IMR-90 (cell line): ENCODE data around the gene RAD51B. TPM values are rescaled to one million over a fixed set of nuclear protein-coding genes. Genes with fewer than 3 reads are reported as not detected.

Experiments used
- ATAC-seq: fragments of 200-7000 bp; cut with Tn5 transposase; 2 replicates; pipeline ENCODE4 v1.9.1; 2020; ENCODE audit warnings: low read depth, mild to moderate bottlenecking, moderate library complexity
- BruUV-seq: library from RNA; stranded (reverse); fragments of 400-500 nt; replicated peaks from 2 replicates; lab custom pipeline; 2021; lab: Mats Ljungman, UMichigan
- CTCF ChIA-PET: fragments of 300-600 bp; formaldehyde crosslinking; extraction: SDS; loops from one replicate; lab custom pipeline; 2021; ENCODE audit warnings: antibody characterized with exemption; lab: Yijun Ruan, JAX
- POLR2A ChIA-PET: fragments of 300-600 bp; sonication (Branson Sonifier 250); formaldehyde crosslinking; loops from one replicate; lab custom pipeline; 2022; ENCODE audit warnings: antibody characterized with exemption; ENCODE audit not compliant: unreplicated experiment; lab: Charles Lee
- DNase-seq: peaks from one replicate; pipeline ENCODE4 v3.0.0; 2013
- H2AFZ ChIP-seq: replicated peaks from 2 replicates; pipeline ENCODE3; 2013; ENCODE audit warnings: low read length, mild to moderate bottlenecking; ENCODE audit not compliant: poor library complexity
- H2AK5ac ChIP-seq: 2 replicates; pipeline ENCODE4 v1.6.1; 2013; ENCODE audit warnings: low read depth, low read length, inconsistent platforms
- H2AK9ac ChIP-seq: replicated peaks from 2 replicates; pipeline ENCODE3; 2013; ENCODE audit warnings: mild to moderate bottlenecking, low read depth, low read length, moderate library complexity; ENCODE audit not compliant: poor library complexity
- H2BK120ac ChIP-seq: 2 replicates; pipeline ENCODE4 v1.6.1; 2013; ENCODE audit warnings: low read depth, low read length, inconsistent platforms
- H2BK15ac ChIP-seq: 3 replicates; pipeline ENCODE4 v1.6.1; 2013; ENCODE audit warnings: low read depth, low read length, inconsistent platforms
- H2BK20ac ChIP-seq: 2 replicates; pipeline ENCODE4 v1.6.1; 2013; ENCODE audit warnings: low read depth, mild to moderate bottlenecking, inconsistent platforms, low read length, moderate library complexity
- H2BK5ac ChIP-seq: 2 replicates; pipeline ENCODE4 v1.6.1; 2013; ENCODE audit warnings: mild to moderate bottlenecking, low read depth, low read length, inconsistent platforms; ENCODE audit not compliant: poor library complexity, severe bottlenecking
- H3K14ac ChIP-seq: replicated peaks from 2 replicates; pipeline ENCODE4 v1.6.1; 2013; ENCODE audit warnings: low read depth, low read length, inconsistent platforms
- H3K18ac ChIP-seq: 2 replicates; pipeline ENCODE4 v1.6.1; 2013; ENCODE audit warnings: low read depth, low read length, control low read depth
- H3K23ac ChIP-seq: 2 replicates; pipeline ENCODE4 v1.6.1; 2013; ENCODE audit warnings: low read depth, low read length, inconsistent platforms
- H3K27ac ChIP-seq: 2 replicates; pipeline ENCODE4 v1.5.1; 2013; ENCODE audit warnings: mild to moderate bottlenecking, control low read depth, low read length; ENCODE audit not compliant: insufficient read depth
- H3K27me3 ChIP-seq: 2 replicates; pipeline ENCODE4 v1.6.1; 2013; ENCODE audit warnings: low read length; ENCODE audit not compliant: control insufficient read depth, insufficient read depth
- H3K36me3 ChIP-seq: 2 replicates; pipeline ENCODE4 v1.6.1; 2013; ENCODE audit warnings: low read length, mixed read lengths; ENCODE audit not compliant: control insufficient read depth, insufficient read depth
- H3K4ac ChIP-seq: 2 replicates; pipeline ENCODE4 v1.6.1; 2013; ENCODE audit warnings: low read depth, low read length, inconsistent platforms
- H3K4me1 ChIP-seq: 2 replicates; pipeline ENCODE4 v1.6.1; 2013; ENCODE audit warnings: low read length, mixed read lengths; ENCODE audit not compliant: control insufficient read depth, insufficient read depth
- H3K4me2 ChIP-seq: 2 replicates; pipeline ENCODE4 v1.6.1; 2013; ENCODE audit warnings: low read depth, mild to moderate bottlenecking, control low read depth, low read length, moderate library complexity
- H3K4me3 ChIP-seq: 2 replicates; pipeline ENCODE4 v1.5.1; 2013; ENCODE audit warnings: low read depth, mild to moderate bottlenecking, control low read depth, low read length, moderate library complexity; ENCODE audit not compliant: insufficient read depth
- H3K56ac ChIP-seq: 2 replicates; pipeline ENCODE4 v1.6.1; 2013; ENCODE audit warnings: low read length, inconsistent platforms; ENCODE audit not compliant: insufficient read depth; ENCODE audit errors: extremely low read depth
- H3K79me1 ChIP-seq, 2 experiments: 2 replicates each; pipeline ENCODE4 v1.6.1; 2013; ENCODE audit warnings: low read length in 2 of 2, inconsistent platforms in 1 of 2, low read depth in 1 of 2
- H3K9ac ChIP-seq: 2 replicates; pipeline ENCODE4 v1.6.1; 2013; ENCODE audit warnings: low read depth, low read length, control low read depth
- H3K9me1 ChIP-seq: 2 replicates; pipeline ENCODE4 v1.6.1; 2013; ENCODE audit warnings: low read length, inconsistent platforms; ENCODE audit not compliant: insufficient read depth
- H3K9me3 ChIP-seq: 2 replicates; pipeline ENCODE4 v1.6.1; 2013; ENCODE audit warnings: low read length; ENCODE audit not compliant: control insufficient read depth, insufficient read depth
- H4K20me1 ChIP-seq: 2 replicates; pipeline ENCODE4 v1.6.1; 2013; ENCODE audit warnings: low read length, inconsistent platforms; ENCODE audit not compliant: insufficient read depth
- H4K5ac ChIP-seq: 2 replicates; pipeline ENCODE4 v1.6.1; 2013; ENCODE audit warnings: mild to moderate bottlenecking, low read depth, low read length, control low read depth
- H4K8ac ChIP-seq, 2 experiments: 2 replicates each; pipeline ENCODE4 v1.6.1; 2013; ENCODE audit warnings: low read depth in 2 of 2, low read length in 2 of 2, control low read depth in 1 of 2, inconsistent platforms in 1 of 2
- H4K91ac ChIP-seq: 2 replicates; pipeline ENCODE4 v1.6.1; 2013; ENCODE audit warnings: low read depth, low read length, inconsistent platforms; ENCODE audit not compliant: insufficient read depth
- CEBPB ChIP-seq: IDR thresholded peaks from 2 replicates; pipeline ENCODE4 v1.6.1; 2012; ENCODE audit warnings: low read depth, low read length, improper control_type of control experiment
- CHD1 ChIP-seq: IDR thresholded peaks from 2 replicates; pipeline ENCODE4 v1.6.1; 2012; ENCODE audit warnings: low read depth, low read length, improper control_type of control experiment
- CTCF ChIP-seq: conservative IDR thresholded peaks from 2 replicates; pipeline ENCODE4 v1.5.1; 2012; ENCODE audit warnings: mild to moderate bottlenecking, low read depth, low read length, improper control_type of control experiment
- ELK1 ChIP-seq: fragments of 150-350 bp; IDR thresholded peaks from 2 replicates; pipeline ENCODE4 v1.6.1; 2016; ENCODE audit warnings: low read depth, mild to moderate bottlenecking, low read length, moderate library complexity, borderline replicate concordance
- MAFK ChIP-seq: IDR thresholded peaks from 2 replicates; pipeline ENCODE4 v1.6.1; 2012; ENCODE audit warnings: low read depth, low read length, improper control_type of control experiment
- MAZ ChIP-seq: IDR thresholded peaks from 2 replicates; pipeline ENCODE4 v1.6.1; 2012; ENCODE audit warnings: low read depth, mild to moderate bottlenecking, low read length, improper control_type of control experiment, moderate library complexity, borderline replicate concordance
- MXI1 ChIP-seq: IDR thresholded peaks from 2 replicates; pipeline ENCODE4 v1.6.1; 2012; ENCODE audit warnings: low read depth, mild to moderate bottlenecking, low read length, moderate library complexity, borderline replicate concordance
- NFE2L2 ChIP-seq: fragments of 150-350 bp; IDR thresholded peaks from 2 replicates; pipeline ENCODE4 v1.6.1; 2016; ENCODE audit warnings: low read depth, mild to moderate bottlenecking, low read length
- RAD21 ChIP-seq: IDR thresholded peaks from 2 replicates; pipeline ENCODE4 v1.6.1; 2012; ENCODE audit warnings: low read length, improper control_type of control experiment
- RCOR1 ChIP-seq: IDR thresholded peaks from 2 replicates; pipeline ENCODE4 v1.6.1; 2012; ENCODE audit warnings: mild to moderate bottlenecking, low read length, improper control_type of control experiment; ENCODE audit not compliant: insufficient replicate concordance
- RFX5 ChIP-seq: IDR thresholded peaks from 2 replicates; pipeline ENCODE4 v1.8.0; 2012; ENCODE audit warnings: low read depth, mild to moderate bottlenecking, low read length, moderate library complexity
- SMC3 ChIP-seq: fragments of 150-350 bp; IDR thresholded peaks from 2 replicates; pipeline ENCODE4 v1.6.1; 2016; ENCODE audit warnings: low read depth, mild to moderate bottlenecking, antibody characterized with exemption, low read length, moderate library complexity
- USF2 ChIP-seq: fragments of 150-350 bp; IDR thresholded peaks from 2 replicates; pipeline ENCODE4 v1.6.1; 2017; ENCODE audit warnings: mild to moderate bottlenecking, antibody characterized with exemption, low read length, low read depth
- WGBS, 2 experiments: methylation state at CpG; one replicate each; pipeline versions ENCODE4 v1.1.5 to v1.1.7; 2013; ENCODE audit warnings: missing lambda C conversion rate in 2 of 2; ENCODE audit not compliant: insufficient read length in 1 of 2; ENCODE audit errors: extremely low coverage in 2 of 2; 5-methylcytosine and 5-hydroxymethylcytosine counted together
- dilution Hi-C: fragments of 300-500 bp; cut with HindIII; formaldehyde crosslinking; loops from one replicate; pipeline ENCODE4 v1.14.3; 2018; ENCODE audit warnings: low sequenced_read_pairs; ENCODE audit not compliant: unreplicated experiment
- in situ Hi-C: fragments of 300-500 bp; cut with MboI; formaldehyde crosslinking; loops from 3 replicates; pipeline ENCODE4 v1.14.3; 2019; ENCODE audit warnings: low sequenced_read_pairs, inconsistent platforms, mixed read lengths
- intact Hi-C: fragments of 100-400 bp; cut with micrococcal nuclease; formaldehyde crosslinking; loops from 2 replicates; pipeline ENCODE4 v1.10.0; 2022
- polyA plus RNA-seq, 3 experiments: library from polyadenylated mRNA; depleted of rRNA; stranded (reverse); fragments of >200 nt; gene quantifications; 2 replicates each; pipeline ENCODE4 v1.2.3, GENCODE V29; 2012; ENCODE audit warnings: low replicate concordance in 1 of 3
- total RNA-seq: library from RNA; depleted of rRNA; stranded (reverse); fragments of >200 nt; gene quantifications from 2 replicates; pipeline ENCODE4 v1.2.3, GENCODE V29; 2012

RAD51B gene
- total and polyA plus RNA-seq, 2 of the 4 experiments (the other 2 are of a cell fraction): 5.1 to 18.8 TPM

GRCh38 chr14:68519671-68520187, 700.1 kb downstream of the RAD51B start:
- 40% methylated on average over 1 of the region's 5 CpGs; no CpG with 5 or more reads in 1 of the 2 experiments for WGBS, 2 experiments
- dilution Hi-C loops: no loop called here

More at GRCh38 chr14:68519671-68520187, 700.1 kb downstream of the RAD51B start:
- H3K18ac ChIP-seq: no peak overlapping the region; the same call in 1 of the 2 replicates
- H2BK20ac ChIP-seq: no peak overlapping the region; the same call in 1 of the 2 replicates
- H3K36me3 ChIP-seq: no peaks in the 10 kb centered on the region
- H3K79me1 ChIP-seq: no peaks in the 10 kb centered on the region
- no peaks in the 10 kb centered on the region for H3K27me3 ChIP-seq
- no TSS peak for BruUV-seq
- no peak overlapping the region for H3K4me2 ChIP-seq
- no peak overlapping the region for H2BK120ac ChIP-seq
- no peak overlapping the region for H4K8ac ChIP-seq
- no peak overlapping the region for H2AK9ac ChIP-seq
- H3K4me1 ChIP-seq: peaks cover 9% of the 10 kb centered on the region; the same call in 1 of the 2 replicates
- no peak for TF ChIP-seq ELK1
- no peak for TF ChIP-seq NFE2L2
- no peak for TF ChIP-seq RCOR1
- TF ChIP-seq CHD1: no peak
- TF ChIP-seq MAZ: no peak
- TF ChIP-seq CEBPB: no peak
- TF ChIP-seq RFX5: no peak
- TF ChIP-seq MXI1: no peak
- no peak for TF ChIP-seq USF2
- no peak for TF ChIP-seq RAD21
- TF ChIP-seq SMC3: no peak
- no peak for TF ChIP-seq CTCF
- TF ChIP-seq MAFK: no peak
- no peak overlapping the region for H2BK5ac ChIP-seq
- DNase-seq (no peak), ATAC-seq (no peak)
- no peak overlapping the region for H3K27ac ChIP-seq
- in situ Hi-C loops (no loop called here), intact Hi-C loops (no loop called here)
- peak overlapping the region; percentile 13; the same call in 1 of the 2 replicates for H2AK5ac ChIP-seq
- POLR2A ChIA-PET: no interaction called here
- no peaks in the 10 kb centered on the region for H3K9me1 ChIP-seq
- H4K20me1 ChIP-seq: no peaks in the 10 kb centered on the region
- no peak overlapping the region for H3K4ac ChIP-seq
- H2BK15ac ChIP-seq: no peak overlapping the region
- no peak overlapping the region for H2AFZ ChIP-seq
- H3K4me3 ChIP-seq: no peak overlapping the region
- 0 out of 2 replicates have a peak overlapping the region, but pooled peaks have one; percentile 8 for H3K14ac ChIP-seq
- H4K91ac ChIP-seq: no peak overlapping the region
- H4K5ac ChIP-seq: no peak overlapping the region; the same call in 1 of the 2 replicates
- H3K23ac ChIP-seq: no peak overlapping the region
- H3K9ac ChIP-seq: no peak overlapping the region
- no peaks in the 10 kb centered on the region for H3K9me3 ChIP-seq
- CTCF ChIA-PET: no interaction called here
- no peak overlapping the region for H3K56ac ChIP-seq
